Measurements from ENCODE around the gene RASD2. TPM values are rescaled to one million over a fixed set of nuclear protein-coding genes. Genes with fewer than 3 reads are reported as not detected.
"Not testable (repeated sequence)": the region's sequence is repeated elsewhere in the genome, so short reads cannot be mapped to it uniquely, and the experiment has no call there.

Gene RASD2
- total RNA-seq, 1 experiment from 2014 or later, result 2.4 TPM

DNA sequence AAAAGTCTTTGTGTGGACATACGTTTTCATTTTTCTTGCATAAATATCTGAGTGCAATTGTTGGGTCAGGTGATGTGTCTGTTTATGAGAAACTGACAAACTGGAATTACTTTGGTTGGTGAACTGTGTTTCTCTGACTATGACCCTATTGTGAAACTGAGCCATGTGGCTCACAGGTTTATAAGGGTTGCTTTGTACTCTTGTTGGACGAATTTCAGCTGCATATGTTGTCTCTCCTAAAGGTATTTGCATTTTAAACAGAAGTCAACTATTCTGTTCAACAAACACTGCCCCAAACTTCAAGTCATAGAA is 34.4 kb upstream of the RASD2 start:
- no peak overlapping the region for H3K27ac ChIP-seq (ENCODE audit: low read depth, low read length)
- no TSS peak for BruUV-seq (replicated peaks)
- no peak overlapping the region for H3K4me3 ChIP-seq (replicated peaks in 1 of 2; ENCODE audit: low read depth in 1 of 2, low read length in 2 of 2)
- TF ChIP-seq SIN3A (IDR thresholded peaks at IDR 0.05; ENCODE audit: low read depth) (no peak), EGR1 (IDR thresholded peaks at IDR 0.05; ENCODE audit: low read depth) (no peak), ZFX (IDR thresholded peaks at IDR 0.05) (no peak), ELF1 (IDR thresholded peaks at IDR 0.05; ENCODE audit: borderline replicate concordance, low read depth) (no peak), RAD21 (IDR thresholded peaks at IDR 0.05; ENCODE audit: low read depth) (no peak), YY1 (IDR thresholded peaks at IDR 0.05; ENCODE audit: extremely low read depth, insufficient replicate concordance, low read depth, low read length) (no peak), CEBPB (IDR thresholded peaks at IDR 0.05; ENCODE audit: low read depth) (no peak), TCF7L2 (IDR thresholded peaks at IDR 0.05; ENCODE audit: borderline replicate concordance, extremely low read depth, insufficient read depth, insufficient read length) (no peak), POLR2AphosphoS5 (IDR thresholded peaks at IDR 0.05; ENCODE audit: low read depth, low read length) (no peak), EZH2 (IDR thresholded peaks at IDR 0.05) (no peak), SRF (IDR thresholded peaks at IDR 0.05; ENCODE audit: low read depth) (no peak), MAX (IDR thresholded peaks at IDR 0.05) (no peak)
- TF ChIP-seq, protein P1, sequence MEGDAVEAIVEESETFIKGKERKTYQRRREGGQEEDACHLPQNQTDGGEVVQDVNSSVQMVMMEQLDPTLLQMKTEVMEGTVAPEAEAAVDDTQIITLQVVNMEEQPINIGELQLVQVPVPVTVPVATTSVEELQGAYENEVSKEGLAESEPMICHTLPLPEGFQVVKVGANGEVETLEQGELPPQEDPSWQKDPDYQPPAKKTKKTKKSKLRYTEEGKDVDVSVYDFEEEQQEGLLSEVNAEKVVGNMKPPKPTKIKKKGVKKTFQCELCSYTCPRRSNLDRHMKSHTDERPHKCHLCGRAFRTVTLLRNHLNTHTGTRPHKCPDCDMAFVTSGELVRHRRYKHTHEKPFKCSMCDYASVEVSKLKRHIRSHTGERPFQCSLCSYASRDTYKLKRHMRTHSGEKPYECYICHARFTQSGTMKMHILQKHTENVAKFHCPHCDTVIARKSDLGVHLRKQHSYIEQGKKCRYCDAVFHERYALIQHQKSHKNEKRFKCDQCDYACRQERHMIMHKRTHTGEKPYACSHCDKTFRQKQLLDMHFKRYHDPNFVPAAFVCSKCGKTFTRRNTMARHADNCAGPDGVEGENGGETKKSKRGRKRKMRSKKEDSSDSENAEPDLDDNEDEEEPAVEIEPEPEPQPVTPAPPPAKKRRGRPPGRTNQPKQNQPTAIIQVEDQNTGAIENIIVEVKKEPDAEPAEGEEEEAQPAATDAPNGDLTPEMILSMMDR (IDR thresholded peaks at IDR 0.05 in 2 of 3, conservative IDR thresholded peaks at IDR 0.05 in 1 of 3; ENCODE audit: borderline replicate concordance in 1 of 3, insufficient read depth in 1 of 3, low read depth in 2 of 3, low read length in 2 of 3), result no peak
- TF ChIP-seq, protein P2, sequence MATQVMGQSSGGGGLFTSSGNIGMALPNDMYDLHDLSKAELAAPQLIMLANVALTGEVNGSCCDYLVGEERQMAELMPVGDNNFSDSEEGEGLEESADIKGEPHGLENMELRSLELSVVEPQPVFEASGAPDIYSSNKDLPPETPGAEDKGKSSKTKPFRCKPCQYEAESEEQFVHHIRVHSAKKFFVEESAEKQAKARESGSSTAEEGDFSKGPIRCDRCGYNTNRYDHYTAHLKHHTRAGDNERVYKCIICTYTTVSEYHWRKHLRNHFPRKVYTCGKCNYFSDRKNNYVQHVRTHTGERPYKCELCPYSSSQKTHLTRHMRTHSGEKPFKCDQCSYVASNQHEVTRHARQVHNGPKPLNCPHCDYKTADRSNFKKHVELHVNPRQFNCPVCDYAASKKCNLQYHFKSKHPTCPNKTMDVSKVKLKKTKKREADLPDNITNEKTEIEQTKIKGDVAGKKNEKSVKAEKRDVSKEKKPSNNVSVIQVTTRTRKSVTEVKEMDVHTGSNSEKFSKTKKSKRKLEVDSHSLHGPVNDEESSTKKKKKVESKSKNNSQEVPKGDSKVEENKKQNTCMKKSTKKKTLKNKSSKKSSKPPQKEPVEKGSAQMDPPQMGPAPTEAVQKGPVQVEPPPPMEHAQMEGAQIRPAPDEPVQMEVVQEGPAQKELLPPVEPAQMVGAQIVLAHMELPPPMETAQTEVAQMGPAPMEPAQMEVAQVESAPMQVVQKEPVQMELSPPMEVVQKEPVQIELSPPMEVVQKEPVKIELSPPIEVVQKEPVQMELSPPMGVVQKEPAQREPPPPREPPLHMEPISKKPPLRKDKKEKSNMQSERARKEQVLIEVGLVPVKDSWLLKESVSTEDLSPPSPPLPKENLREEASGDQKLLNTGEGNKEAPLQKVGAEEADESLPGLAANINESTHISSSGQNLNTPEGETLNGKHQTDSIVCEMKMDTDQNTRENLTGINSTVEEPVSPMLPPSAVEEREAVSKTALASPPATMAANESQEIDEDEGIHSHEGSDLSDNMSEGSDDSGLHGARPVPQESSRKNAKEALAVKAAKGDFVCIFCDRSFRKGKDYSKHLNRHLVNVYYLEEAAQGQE (IDR thresholded peaks at IDR 0.05; ENCODE audit: low read depth), result no peak
- ChIA-PET RAD21 (ENCODE audit: low non-redundant PET in 1 of 2, low total read pairs in 2 of 2, uncharacterized antibody in 2 of 2, unreplicated experiment in 2 of 2) (no interaction called here), CTCF (no interaction called here), POLR2A (no interaction called here)
- no peaks in the 10 kb centered on the region for H3K36me3 ChIP-seq (ENCODE audit: control insufficient read depth in 1 of 2, insufficient read depth in 2 of 2, low read length in 2 of 2)
- DNase-seq (ENCODE audit: low read depth, low spot score) (no peak), ATAC-seq (no peak)
- H3K4me2 ChIP-seq (ENCODE audit: low read length), result no peak overlapping the region
- no peak overlapping the region for H3K9ac ChIP-seq (ENCODE audit: low read length)
- no peaks in the 10 kb centered on the region for H3K9me3 ChIP-seq (ENCODE audit: control insufficient read depth in 1 of 2, insufficient read depth in 1 of 2, low read depth in 1 of 2, low read length in 2 of 2)
- no peaks in the 10 kb centered on the region for H4K20me1 ChIP-seq (ENCODE audit: insufficient read depth)
- no peaks in the 10 kb centered on the region for H3K4me1 ChIP-seq (ENCODE audit: control insufficient read depth in 1 of 2, insufficient read depth in 2 of 2, low read length in 2 of 2)
- H2AFZ ChIP-seq (ENCODE audit: low read depth, low read length, poor library complexity, severe bottlenecking), result no peak overlapping the region
- no peaks in the 10 kb centered on the region for H3K9me2 ChIP-seq (ENCODE audit: insufficient read depth)
- H3K27me3 ChIP-seq (ENCODE audit: insufficient read depth, low read length), result peaks cover 21% of the 10 kb centered on the region; the same call in 1 of the 2 replicates
- H3K79me2 ChIP-seq (ENCODE audit: insufficient read depth, low read length), result no peaks in the 10 kb centered on the region
- intact Hi-C loops (cut with micrococcal nuclease), result no loop called here

GRCh38 chr22:35507851-35508250 is 32.8 kb upstream of the RASD2 start:
- POLR2A ChIA-PET; H3K36me3 ChIP-seq (ENCODE audit: control insufficient read depth in 1 of 2, insufficient read depth in 2 of 2, low read length in 2 of 2); intact Hi-C loops (cut with micrococcal nuclease); H3K4me2 ChIP-seq (ENCODE audit: low read length); H3K9me2 ChIP-seq (ENCODE audit: insufficient read depth); CTCF ChIA-PET; RAD21 ChIA-PET (ENCODE audit: low non-redundant PET in 1 of 2, low total read pairs in 2 of 2, uncharacterized antibody in 2 of 2, unreplicated experiment in 2 of 2); H3K9me3 ChIP-seq (ENCODE audit: control insufficient read depth in 1 of 2, insufficient read depth in 1 of 2, low read depth in 1 of 2, low read length in 2 of 2); DNase-seq (ENCODE audit: low read depth, low spot score); ATAC-seq; H3K4me3 ChIP-seq (replicated peaks in 1 of 2; ENCODE audit: low read depth in 1 of 2, low read length in 2 of 2); H3K4me1 ChIP-seq (ENCODE audit: control insufficient read depth in 1 of 2, insufficient read depth in 2 of 2, low read length in 2 of 2); BruUV-seq (replicated peaks); H3K27ac ChIP-seq (ENCODE audit: low read depth, low read length); H4K20me1 ChIP-seq (ENCODE audit: insufficient read depth); H2AFZ ChIP-seq (ENCODE audit: low read depth, low read length, poor library complexity, severe bottlenecking); H3K79me2 ChIP-seq (ENCODE audit: insufficient read depth, low read length); H3K9ac ChIP-seq (ENCODE audit: low read length): not testable (repeated sequence)
- H3K27me3 ChIP-seq (ENCODE audit: insufficient read depth, low read length), result peaks cover 19% of the 10 kb centered on the region; the same call in 1 of the 2 replicates

All from HCT116 (cell line).